ES-I3 (cell line): ENCODE data around the gene ADRA2B.

Experiments used
- H3K36me3 ChIP-seq: 2 replicates; pipeline ENCODE4 v1.6.1; 2013; ENCODE audit warnings: mild to moderate bottlenecking, low read length, control low read depth, moderate library complexity; ENCODE audit not compliant: insufficient read depth
- H3K4me1 ChIP-seq: 2 replicates; pipeline ENCODE4 v1.6.1; 2013; ENCODE audit warnings: mild to moderate bottlenecking, control low read depth, low read length; ENCODE audit not compliant: insufficient read depth
- H3K9ac ChIP-seq: 2 replicates; pipeline ENCODE4 v1.6.1; 2013; ENCODE audit warnings: low read depth, mild to moderate bottlenecking, low read length, moderate library complexity
- H3K9me3 ChIP-seq: 2 replicates; pipeline ENCODE4 v1.6.1; 2013; ENCODE audit warnings: mild to moderate bottlenecking, low read length, moderate library complexity; ENCODE audit not compliant: control insufficient read depth, insufficient read depth

The ADRA2B gene

GRCh38 chr2:96120091-96120720, 3.8 kb upstream of the ADRA2B start:
- peaks cover 5% of the 10 kb centered on the region; the same call in 1 of the 2 replicates for H3K4me1 ChIP-seq
- no peaks in the 10 kb centered on the region for H3K36me3 ChIP-seq
- H3K9me3 ChIP-seq = no peaks in the 10 kb centered on the region
- H3K9ac ChIP-seq = no peak overlapping the region

GRCh38 chr2:96119389-96119751, 3.0 kb upstream of the ADRA2B start:
- Histone ChIP-seq H3K4me1 (peaks cover 5% of the 10 kb centered on the region; the same call in 1 of the 2 replicates), H3K36me3 (no peaks in the 10 kb centered on the region), H3K9ac (no peak overlapping the region), H3K9me3 (no peaks in the 10 kb centered on the region)

GRCh38 chr2:96118698-96119388, 2.5 kb upstream of the ADRA2B start:
- no peak overlapping the region for H3K9ac ChIP-seq
- no peaks in the 10 kb centered on the region for H3K36me3 ChIP-seq
- H3K9me3 ChIP-seq = no peaks in the 10 kb centered on the region
- H3K4me1 ChIP-seq = peaks cover 5% of the 10 kb centered on the region; the same call in 1 of the 2 replicates

- H3K36me3 ChIP-seq = no peaks in the 10 kb centered on the region
- H3K4me1 ChIP-seq = peaks cover 5% of the 10 kb centered on the region; the same call in 1 of the 2 replicates
- H3K9me3 ChIP-seq = no peaks in the 10 kb centered on the region
- peak overlapping the region; percentile 80; the same call in 1 of the 2 replicates for H3K9ac ChIP-seq
Observed at GRCh38 chr2:96117701-96118588, 1.6 kb upstream of the ADRA2B start.

GRCh38 chr2:96116879-96117533, 635 bp upstream of the ADRA2B start:
- H3K4me1 ChIP-seq = peaks cover 8% of the 10 kb centered on the region; the same call in 1 of the 2 replicates
- peak overlapping the region; percentile 80; the same call in 1 of the 2 replicates for H3K9ac ChIP-seq
- no peaks in the 10 kb centered on the region for H3K36me3 ChIP-seq

GRCh38 chr2:96115631-96116423, 544 bp downstream of the ADRA2B start:
- Histone ChIP-seq H3K4me1 (peaks cover 8% of the 10 kb centered on the region; the same call in 1 of the 2 replicates), H3K36me3 (no peaks in the 10 kb centered on the region), H3K9ac (peak overlapping the region; percentile 80; the same call in 1 of the 2 replicates), H3K9me3 (no peaks in the 10 kb centered on the region)

More at GRCh38 chr2:96116879-96117533, 635 bp upstream of the ADRA2B start:
- H3K9me3 ChIP-seq = no peaks in the 10 kb centered on the region

- H3K9ac ChIP-seq = no peak overlapping the region
- peaks cover 8% of the 10 kb centered on the region; the same call in 1 of the 2 replicates for H3K4me1 ChIP-seq
- no peaks in the 10 kb centered on the region for H3K9me3 ChIP-seq
- no peaks in the 10 kb centered on the region for H3K36me3 ChIP-seq
Observed at GRCh38 chr2:96114903-96115581, 1.3 kb downstream of the ADRA2B start.

- Histone ChIP-seq H3K4me1 (peaks cover 10% of the 10 kb centered on the region; the same call in 1 of the 2 replicates), H3K36me3 (no peaks in the 10 kb centered on the region), H3K9ac (no peak overlapping the region), H3K9me3 (no peaks in the 10 kb centered on the region)
Observed at GRCh38 chr2:96114546-96114902, 1.8 kb downstream of the ADRA2B start.

- Histone ChIP-seq H3K9ac (no peak overlapping the region), H3K4me1 (peaks cover 15% of the 10 kb centered on the region; the same call in 1 of the 2 replicates), H3K9me3 (no peaks in the 10 kb centered on the region), H3K36me3 (no peaks in the 10 kb centered on the region)
Observed at GRCh38 chr2:96113951-96114350, 2.4 kb downstream of the ADRA2B start.

- H3K9me3 ChIP-seq = no peaks in the 10 kb centered on the region
- no peak overlapping the region for H3K9ac ChIP-seq
- peaks cover 19% of the 10 kb centered on the region; the same call in 1 of the 2 replicates for H3K4me1 ChIP-seq
- no peaks in the 10 kb centered on the region for H3K36me3 ChIP-seq
Observed at GRCh38 chr2:96113367-96113677, 3.0 kb downstream of the ADRA2B start.

GRCh38 chr2:96112501-96113366, 3.6 kb downstream of the ADRA2B start:
- Histone ChIP-seq H3K4me1 (peaks cover 23% of the 10 kb centered on the region; the same call in 1 of the 2 replicates), H3K9ac (no peak overlapping the region)

GRCh38 chr2:96111823-96112500, 4.4 kb downstream of the ADRA2B start:
- Histone ChIP-seq H3K4me1 (peaks cover 21% of the 10 kb centered on the region; the same call in 1 of the 2 replicates), H3K9me3 (no peaks in the 10 kb centered on the region), H3K36me3 (no peaks in the 10 kb centered on the region), H3K9ac (no peak overlapping the region)

More at GRCh38 chr2:96112501-96113366, 3.6 kb downstream of the ADRA2B start:
- no peaks in the 10 kb centered on the region for H3K9me3 ChIP-seq
- H3K36me3 ChIP-seq = no peaks in the 10 kb centered on the region
